HUES6 (cell line): ENCODE measurements around the gene TFB1M.

Experiments
- H3K27ac ChIP-seq: 2 replicates; pipeline ENCODE4 v1.7.0; 2013; ENCODE audit warnings: low read depth, mild to moderate bottlenecking, low read length, inconsistent platforms
- H3K27me3 ChIP-seq: 2 replicates; pipeline ENCODE4 v1.6.1; 2013; ENCODE audit warnings: low read length; ENCODE audit not compliant: control insufficient read depth, insufficient read depth
- H3K36me3 ChIP-seq: 2 replicates; pipeline ENCODE4 v1.6.1; 2013; ENCODE audit warnings: low read length; ENCODE audit not compliant: control insufficient read depth, insufficient read depth
- H3K4me1 ChIP-seq: 2 replicates; pipeline ENCODE4 v1.6.1; 2013; ENCODE audit warnings: low read length; ENCODE audit not compliant: control insufficient read depth, insufficient read depth
- H3K4me3 ChIP-seq: 2 replicates; pipeline ENCODE4 v1.5.1; 2013; ENCODE audit warnings: low read depth, low read length
- H3K9ac ChIP-seq: one replicate; pipeline ENCODE4 v1.6.1; 2013; ENCODE audit warnings: mild to moderate bottlenecking, low read length
- H3K9me3 ChIP-seq: 2 replicates; pipeline ENCODE4 v1.6.1; 2013; ENCODE audit warnings: low read depth, low read length; ENCODE audit not compliant: control insufficient read depth, insufficient read depth

Gene TFB1M

DNA sequence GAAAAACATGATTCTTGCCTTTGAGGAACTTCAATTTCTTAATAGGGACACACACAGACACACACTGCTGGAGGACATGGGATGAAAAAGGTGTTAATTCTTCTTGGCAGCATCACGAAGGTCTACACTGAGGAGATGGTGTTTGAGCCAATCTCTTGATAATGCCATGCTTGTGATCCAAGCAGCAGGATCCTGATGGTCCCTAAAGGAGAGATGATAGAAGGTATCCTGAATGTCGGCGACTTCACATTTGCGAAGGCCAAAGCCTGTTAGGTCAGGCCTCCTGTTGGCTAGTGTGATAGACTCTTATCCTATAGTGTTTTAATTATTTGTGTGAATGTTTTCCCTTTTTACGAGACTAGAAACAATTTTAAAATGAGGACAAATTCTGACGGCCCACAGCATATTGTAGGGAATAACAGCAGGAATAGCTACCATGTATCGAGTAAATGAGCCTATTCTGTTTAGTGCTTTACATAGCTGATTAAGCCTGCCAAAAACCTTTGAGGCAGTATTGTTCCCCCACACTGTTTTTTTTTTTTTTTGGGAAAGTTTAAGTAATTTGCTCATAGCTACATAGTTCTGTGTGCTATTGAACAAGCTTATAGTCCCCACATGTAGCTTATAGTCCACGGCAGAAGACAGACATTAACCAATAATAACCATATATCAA, 15.3 kb upstream of the TFB1M start:
- H3K27me3 ChIP-seq = no peaks in the 10 kb centered on the region
- no peaks in the 10 kb centered on the region for H3K36me3 ChIP-seq
- H3K4me1 ChIP-seq = peaks cover 24% of the 10 kb centered on the region
- no peak overlapping the region for H3K9ac ChIP-seq
- H3K9me3 ChIP-seq = no peaks in the 10 kb centered on the region
- no peak overlapping the region for H3K27ac ChIP-seq
- no peak overlapping the region for H3K4me3 ChIP-seq

DNA sequence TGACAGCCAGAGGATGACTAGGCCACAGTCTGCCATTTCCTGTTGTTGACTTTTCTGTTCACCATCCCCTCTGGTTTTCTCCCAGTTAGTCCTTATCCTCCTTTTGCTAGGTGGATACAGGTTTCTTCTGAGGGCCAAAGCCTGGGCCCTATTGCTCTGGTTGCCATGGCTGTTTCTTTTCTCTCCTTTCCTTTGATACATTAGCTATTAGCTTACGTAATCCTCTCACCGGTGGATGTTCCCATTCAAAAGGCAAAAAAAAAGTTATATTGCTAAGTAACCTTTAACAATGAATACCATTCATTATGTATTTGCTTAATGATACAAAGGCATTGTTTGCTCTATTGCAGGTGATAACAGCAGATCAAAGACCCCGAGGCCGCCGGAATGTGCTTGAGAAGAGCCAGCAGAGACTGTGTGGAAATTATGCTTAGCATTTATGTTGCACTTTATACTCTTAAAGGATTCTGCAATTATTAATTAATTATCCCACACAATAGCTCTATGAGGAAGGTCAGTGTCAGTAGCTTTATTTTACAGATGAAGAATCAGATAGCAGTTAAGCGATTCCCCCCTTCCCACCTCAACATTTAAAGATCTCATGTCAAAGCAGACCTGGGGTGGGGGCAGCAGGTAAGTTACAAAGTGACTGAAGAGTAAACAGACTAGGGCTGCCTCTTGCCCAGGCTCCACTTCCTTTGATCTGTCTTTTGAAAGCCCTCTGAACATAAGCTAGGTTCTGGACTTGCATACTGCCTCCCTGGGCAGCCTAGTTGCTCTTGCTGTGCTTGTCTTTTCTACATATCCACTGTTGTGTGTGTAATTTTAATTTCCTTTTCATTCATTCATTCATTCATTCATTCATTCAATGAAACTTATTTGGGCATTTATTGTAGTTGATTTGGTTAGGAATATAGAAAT, 14.5 kb upstream of the TFB1M start:
- H3K27me3 ChIP-seq = no peaks in the 10 kb centered on the region

GRCh38 chr6:155328074-155328538, 13.8 kb upstream of the TFB1M start:
- Histone ChIP-seq H3K27me3 (no peaks in the 10 kb centered on the region), H3K9ac (no peak overlapping the region), H3K9me3 (no peaks in the 10 kb centered on the region), H3K27ac (no peak overlapping the region), H3K4me1 (peaks cover 24% of the 10 kb centered on the region), H3K36me3 (no peaks in the 10 kb centered on the region), H3K4me3 (no peak overlapping the region)

More for the DNA sequence above, 14.5 kb upstream of the TFB1M start:
- Histone ChIP-seq H3K9me3 (no peaks in the 10 kb centered on the region), H3K36me3 (no peaks in the 10 kb centered on the region), H3K9ac (no peak overlapping the region), H3K4me1 (peaks cover 24% of the 10 kb centered on the region), H3K27ac (no peak overlapping the region), H3K4me3 (no peak overlapping the region)

- Histone ChIP-seq H3K27ac (no peak overlapping the region), H3K9me3 (no peaks in the 10 kb centered on the region), H3K4me3 (no peak overlapping the region), H3K4me1 (peaks cover 24% of the 10 kb centered on the region), H3K27me3 (no peaks in the 10 kb centered on the region), H3K36me3 (no peaks in the 10 kb centered on the region), H3K9ac (no peak overlapping the region)
Observed at GRCh38 chr6:155327326-155328073, 13.2 kb upstream of the TFB1M start.

DNA sequence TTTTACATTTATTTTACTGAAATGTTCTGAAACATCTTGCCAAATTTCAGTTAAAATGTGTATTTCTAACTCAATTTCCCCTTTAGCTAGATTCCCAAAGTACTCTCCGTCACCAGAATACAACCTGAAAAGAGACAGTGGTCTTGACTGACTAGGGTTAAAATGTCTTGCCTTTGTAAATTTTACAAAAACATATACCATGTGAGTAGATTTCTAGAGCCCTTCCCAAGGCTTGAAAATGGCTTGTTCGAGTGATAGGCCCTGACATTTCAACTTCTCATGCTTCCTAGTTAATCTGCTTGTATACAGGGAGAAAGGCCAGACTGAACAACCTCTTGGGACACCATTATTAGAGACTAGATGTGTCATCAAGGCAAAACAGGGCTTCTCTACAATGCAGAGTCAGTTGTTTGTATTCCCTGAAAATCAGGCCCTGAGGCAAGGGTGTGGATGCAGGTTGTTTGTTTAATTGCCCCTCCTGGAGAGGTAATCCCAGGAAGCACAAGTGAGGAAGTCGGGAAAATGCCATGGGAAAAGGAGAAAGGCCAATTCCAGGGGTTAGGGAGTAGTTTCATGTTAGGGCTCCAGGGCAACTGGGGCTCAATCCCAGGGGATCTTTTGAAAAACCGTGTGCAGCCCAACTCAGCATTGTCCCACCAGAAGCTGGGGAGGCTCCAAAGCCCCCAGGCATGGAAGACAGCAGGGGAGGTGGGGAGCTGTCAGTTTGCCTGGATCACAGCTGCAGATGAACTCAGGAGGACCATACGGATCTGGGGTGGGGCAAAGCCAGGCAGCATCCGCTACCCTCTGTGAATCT, 11.6 kb upstream of the TFB1M start:
- Histone ChIP-seq H3K27ac (no peak overlapping the region), H3K4me3 (no peak overlapping the region), H3K27me3 (no peaks in the 10 kb centered on the region), H3K36me3 (no peaks in the 10 kb centered on the region), H3K9me3 (no peaks in the 10 kb centered on the region), H3K4me1 (peaks cover 24% of the 10 kb centered on the region), H3K9ac (no peak overlapping the region)

- Histone ChIP-seq H3K4me3 (no peak overlapping the region), H3K4me1 (peaks cover 24% of the 10 kb centered on the region), H3K27ac (no peak overlapping the region), H3K36me3 (no peaks in the 10 kb centered on the region), H3K27me3 (no peaks in the 10 kb centered on the region), H3K9me3 (no peaks in the 10 kb centered on the region), H3K9ac (no peak overlapping the region)
Observed at GRCh38 chr6:155324993-155325392, 10.7 kb upstream of the TFB1M start.

- Histone ChIP-seq H3K9me3 (no peaks in the 10 kb centered on the region), H3K27me3 (no peaks in the 10 kb centered on the region), H3K36me3 (no peaks in the 10 kb centered on the region), H3K4me1 (peaks cover 24% of the 10 kb centered on the region), H3K9ac (no peak overlapping the region), H3K4me3 (no peak overlapping the region), H3K27ac (no peak overlapping the region)
Observed at GRCh38 chr6:155324172-155324571, 9.9 kb upstream of the TFB1M start.

- Histone ChIP-seq H3K4me3 (no peak overlapping the region), H3K27me3 (no peaks in the 10 kb centered on the region), H3K36me3 (no peaks in the 10 kb centered on the region), H3K9me3 (no peaks in the 10 kb centered on the region), H3K27ac (no peak overlapping the region), H3K4me1 (no peaks in the 10 kb centered on the region), H3K9ac (no peak overlapping the region)
Observed at GRCh38 chr6:155319902-155320301, 5.6 kb upstream of the TFB1M start.

- H3K9me3 ChIP-seq = no peaks in the 10 kb centered on the region
- no peak overlapping the region for H3K27ac ChIP-seq
- no peak overlapping the region for H3K4me3 ChIP-seq
- H3K36me3 ChIP-seq = no peaks in the 10 kb centered on the region
- no peak overlapping the region for H3K9ac ChIP-seq
- 0 out of 2 replicates have a peak, but pooled peaks cover 3% of the 10 kb centered on the region for H3K4me1 ChIP-seq
- H3K27me3 ChIP-seq = no peaks in the 10 kb centered on the region
Observed at GRCh38 chr6:155317186-155317585, 2.9 kb upstream of the TFB1M start.

- Histone ChIP-seq H3K9ac (no peak overlapping the region), H3K27ac (no peak overlapping the region), H3K4me3 (no peak overlapping the region), H3K9me3 (no peaks in the 10 kb centered on the region), H3K27me3 (no peaks in the 10 kb centered on the region), H3K36me3 (peaks cover 2% of the 10 kb centered on the region; the same call in 1 of the 2 replicates), H3K4me1 (0 out of 2 replicates have a peak, but pooled peaks cover 3% of the 10 kb centered on the region)
Observed at GRCh38 chr6:155316419-155316818, 2.1 kb upstream of the TFB1M start.
